Common myeloid progenitor, CD34-positive (primary cell): ENCODE data around the gene OSBPL3.
"Not testable (repeated sequence)": the region's sequence is repeated elsewhere in the genome, so short reads cannot be mapped to it uniquely, and the experiment has no call there.

ENCODE experiments used
- CTCF ChIA-PET: fragments of 350-600 bp; sonication (Branson Sonifier 250); formaldehyde crosslinking; loops from one replicate; lab custom pipeline; 2021; ENCODE audit warnings: antibody characterized with exemption; lab: Charles Lee
- POLR2A ChIA-PET: fragments of 350-600 bp; sonication (Branson Sonifier 250); formaldehyde crosslinking; loops from one replicate; lab custom pipeline; 2021; ENCODE audit warnings: antibody characterized with exemption; lab: Charles Lee
- DNase-seq, 3 donors: peaks; one replicate each; pipeline versions ENCODE4 v3.0.0 to v3.0.0-alpha.2; 2013
- H3K27ac ChIP-seq, 2 experiments: 1 replicate in 1 of 2; 2 replicates in 1 of 2; pipeline ENCODE4 v1.7.0; 2013; ENCODE audit warnings: inconsistent platforms in 2 of 2, low read length in 2 of 2, mild to moderate bottlenecking in 2 of 2, low read depth in 1 of 2, moderate library complexity in 1 of 2; ENCODE audit not compliant: severe bottlenecking in 2 of 2, insufficient read depth in 1 of 2, poor library complexity in 1 of 2
- H3K27me3 ChIP-seq, 5 experiments: replicated peaks in 2 of 5; 1 replicate in 3 of 5; 2 replicates in 2 of 5; pipeline versions ENCODE4 v1.6.1 to v1.7.0; 2013; ENCODE audit warnings: low read length in 4 of 5, mild to moderate bottlenecking in 2 of 5, moderate library complexity in 2 of 5, inconsistent platforms in 1 of 5; ENCODE audit not compliant: insufficient read depth in 5 of 5, control insufficient read depth in 4 of 5
- H3K36me3 ChIP-seq, 4 experiments: 1 replicate in 2 of 4; 2 replicates in 2 of 4; pipeline versions ENCODE4 v1.6.1 to v1.7.0; 2013; ENCODE audit warnings: low read length in 3 of 4, control low read depth in 1 of 4, mild to moderate bottlenecking in 1 of 4; ENCODE audit not compliant: control insufficient read depth in 4 of 4, insufficient read depth in 4 of 4
- H3K4me1 ChIP-seq, 4 experiments: 1 replicate in 3 of 4; 2 replicates in 1 of 4; pipeline versions ENCODE4 v1.6.1 to v1.7.1; 2013; ENCODE audit warnings: low read length in 3 of 4, mild to moderate bottlenecking in 3 of 4, control low read depth in 1 of 4, inconsistent platforms in 1 of 4, moderate library complexity in 1 of 4; ENCODE audit not compliant: control insufficient read depth in 4 of 4, insufficient read depth in 4 of 4; ENCODE audit errors: control extremely low read depth in 1 of 4
- H3K4me3 ChIP-seq, 7 experiments: 1 replicate in 4 of 7; 2 replicates in 3 of 7; pipeline versions ENCODE4 v1.5.1 to v1.7.0; 2013; ENCODE audit warnings: mild to moderate bottlenecking in 7 of 7, low read length in 6 of 7, moderate library complexity in 6 of 7, inconsistent platforms in 2 of 7, low read depth in 2 of 7, control low read depth in 1 of 7; ENCODE audit not compliant: insufficient read depth in 4 of 7, control insufficient read depth in 1 of 7; ENCODE audit errors: extremely low read depth in 1 of 7
- H3K9me3 ChIP-seq, 5 experiments: 1 replicate in 4 of 5; 2 replicates in 1 of 5; pipeline versions ENCODE4 v1.6.1 to v1.7.1; 2013; ENCODE audit warnings: low read length in 4 of 5, mild to moderate bottlenecking in 2 of 5, inconsistent platforms in 1 of 5, low read depth in 1 of 5, moderate library complexity in 1 of 5; ENCODE audit not compliant: control insufficient read depth in 4 of 5, insufficient read depth in 2 of 5; ENCODE audit errors: control extremely low read depth in 1 of 5
- WGBS: methylation state at CpG from one replicate; pipeline ENCODE4 v1.1.5; 2013; ENCODE audit not compliant: insufficient coverage; 5-methylcytosine and 5-hydroxymethylcytosine counted together

The OSBPL3 gene

DNA sequence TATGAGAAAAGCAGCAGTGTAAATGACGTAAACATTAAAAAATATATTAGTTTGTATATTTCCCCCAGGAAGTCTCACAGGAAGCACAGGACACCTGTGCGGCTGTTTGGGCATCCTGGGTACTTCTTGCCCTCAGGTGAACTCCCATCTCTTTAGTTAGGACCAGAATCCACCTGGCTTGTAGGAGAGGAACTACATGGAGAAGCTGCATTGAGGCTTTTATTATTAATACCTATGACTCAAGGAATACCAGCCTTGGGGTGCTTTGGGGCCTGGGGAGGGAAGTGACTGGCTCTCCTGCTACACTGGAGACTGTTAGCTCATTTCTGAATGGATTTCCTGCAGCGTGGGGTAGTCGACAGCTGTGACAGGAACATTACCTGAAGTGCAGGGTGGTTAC is 182.7 kb downstream of the OSBPL3 start:
- Histone ChIP-seq H3K4me3 (no peak overlapping the region), H3K27me3 (no peaks in the 10 kb centered on the region), H3K36me3 (peaks cover 3 to 19% (median 16%) of the 10 kb centered on the region in 4 experiments), H3K4me1 (peaks cover 0 to 7% (median 0%) of the 10 kb centered on the region in 4 experiments), H3K9me3 (no peaks in the 10 kb centered on the region), H3K27ac (no peak overlapping the region)
- ChIA-PET CTCF (interaction anchor here (1.6 kb wide), 1 partner anchor 15 kb away, joined by 3 read pairs; no protein-coding TSS in a partner anchor), POLR2A (no interaction called here)
- DNase-seq: no peak
- 86% methylated on average over 2 of the region's 4 CpGs for WGBS

GRCh38 chr7:24795407-24795767 is 184.6 kb downstream of the OSBPL3 start:
- Histone ChIP-seq H3K27me3 (no peaks in the 10 kb centered on the region), H3K4me3 (no peak overlapping the region), H3K27ac (peak overlapping the region in 1 of 2 experiments; percentile 66), H3K4me1 (peaks cover 0 to 7% (median 0%) of the 10 kb centered on the region in 4 experiments), H3K9me3 (no peaks in the 10 kb centered on the region), H3K36me3 (peaks cover 0 to 8% (median 3%) of the 10 kb centered on the region in 4 experiments)
- ChIA-PET CTCF (no interaction called here), POLR2A (no interaction called here)
- DNase-seq: no peak
- WGBS: 93% methylated on average over 7 of the region's 9 CpGs

DNA sequence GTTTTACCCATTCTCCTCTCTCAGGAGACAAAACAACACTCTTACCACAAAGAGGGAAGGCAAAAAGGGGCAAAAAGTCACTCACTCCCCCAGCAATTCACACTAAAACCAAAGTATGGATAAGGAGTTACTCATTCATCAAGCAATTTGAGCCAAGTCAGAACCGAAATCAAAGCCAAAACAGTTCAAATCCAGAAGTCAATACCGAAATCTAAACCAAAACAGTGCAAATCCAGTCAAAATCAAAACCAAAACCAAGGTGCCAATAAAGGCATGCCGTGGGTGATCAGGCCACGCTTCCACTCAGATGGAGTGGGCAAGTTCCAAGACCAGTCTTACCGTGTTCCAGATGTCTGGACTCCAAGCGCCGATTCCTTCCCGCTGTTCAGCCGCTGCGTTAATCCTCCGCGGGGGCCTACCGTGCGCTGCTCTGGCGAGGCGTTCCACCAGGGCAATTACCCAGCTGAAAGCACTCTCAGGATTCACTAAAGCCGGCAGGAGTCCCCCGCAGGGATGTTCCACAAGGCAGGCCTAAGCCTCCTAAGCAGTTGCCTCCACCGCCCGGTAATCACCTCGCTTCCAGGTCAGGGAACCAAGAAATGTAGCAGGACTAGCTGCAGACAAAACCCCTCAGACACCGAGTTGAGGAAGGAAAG is 185.1 kb downstream of the OSBPL3 start:
- H3K27me3 ChIP-seq, CTCF ChIA-PET, H3K36me3 ChIP-seq, POLR2A ChIA-PET, DNase-seq, H3K4me3 ChIP-seq, H3K4me1 ChIP-seq, H3K9me3 ChIP-seq: not testable (repeated sequence)
- peak overlapping the region in 1 of 2 experiments; percentile 66 for H3K27ac ChIP-seq
- 98% methylated on average over 21 of the region's 22 CpGs for WGBS

DNA sequence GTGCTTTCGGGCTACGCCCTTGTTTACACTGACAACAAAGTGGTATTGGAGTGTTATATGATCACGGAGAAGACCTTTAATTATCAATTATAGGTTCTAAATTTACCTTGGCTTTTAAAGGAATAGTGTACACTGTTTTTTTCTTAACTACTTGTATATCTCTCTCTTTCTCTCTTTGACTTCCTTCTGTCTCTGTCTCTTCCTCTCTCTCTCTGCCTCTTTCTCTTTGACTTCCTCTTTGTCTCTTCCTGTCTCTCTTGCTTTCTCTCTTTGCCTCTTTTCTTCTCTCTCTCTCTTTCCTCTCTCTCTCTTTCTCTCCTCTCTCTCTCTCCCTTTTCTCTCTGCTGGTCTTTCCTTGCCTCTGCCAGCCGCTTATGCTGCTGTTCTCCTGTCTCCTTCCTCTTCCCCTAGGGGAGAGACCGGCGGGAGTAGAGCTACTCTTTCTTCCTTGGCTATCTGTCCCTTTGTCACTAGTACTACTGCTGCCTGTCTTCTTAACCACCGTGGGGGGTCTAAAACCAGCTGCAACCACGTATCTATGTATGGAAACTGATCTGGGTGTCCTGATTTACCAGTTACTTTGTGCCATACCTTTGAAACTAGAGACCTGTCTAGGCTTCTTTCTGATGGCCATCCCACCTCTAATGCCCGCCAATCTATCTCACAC is 185.9 kb downstream of the OSBPL3 start:
- Histone ChIP-seq H3K4me1 (peaks cover 0 to 7% (median 0%) of the 10 kb centered on the region in 4 experiments), H3K4me3 (no peak overlapping the region), H3K36me3 (peaks cover 0 to 8% (median 1%) of the 10 kb centered on the region in 4 experiments), H3K27ac (peak overlapping the region in 1 of 2 experiments; percentile 66), H3K9me3 (peaks cover 0 to 5% (median 2%) of the 10 kb centered on the region in 5 experiments), H3K27me3 (no peaks in the 10 kb centered on the region)
- ChIA-PET CTCF (no interaction called here), POLR2A (no interaction called here)
- 87% methylated on average over 3 of the region's 9 CpGs for WGBS
- no peak for DNase-seq

- DNase-seq: no peak
- Histone ChIP-seq H3K36me3 (no peaks in the 10 kb centered on the region), H3K4me1 (peaks cover 0 to 9% (median 0%) of the 10 kb centered on the region in 4 experiments), H3K4me3 (no peak overlapping the region), H3K9me3 (peaks cover 0 to 9% (median 2%) of the 10 kb centered on the region in 5 experiments), H3K27me3 (no peaks in the 10 kb centered on the region), H3K27ac (no peak overlapping the region)
- ChIA-PET CTCF (interaction anchor here (1.2 to 1.4 kb wide), 3 partner anchors 17 to 25 kb away, joined by 3 read pairs; no protein-coding TSS in a partner anchor), POLR2A (no interaction called here)
- 92% methylated on average over 4 of the region's 10 CpGs for WGBS
Observed at GRCh38 chr7:24788961-24789576, 190.9 kb downstream of the OSBPL3 start.

- Histone ChIP-seq H3K9me3 (peaks cover 0 to 18% (median 8%) of the 10 kb centered on the region in 5 experiments), H3K27me3 (no peaks in the 10 kb centered on the region), H3K4me3 (no peak overlapping the region), H3K36me3 (no peaks in the 10 kb centered on the region), H3K4me1 (peaks cover 0 to 7% (median 0%) of the 10 kb centered on the region in 4 experiments), H3K27ac (no peak overlapping the region)
- DNase-seq: no peak
- CTCF ChIA-PET: interaction anchor here (1.2 kb wide), 2 partner anchors 16 to 26 kb away, joined by 3 read pairs; no protein-coding TSS in a partner anchor
- POLR2A ChIA-PET: no interaction called here
- WGBS: 98% methylated on average over 7 of the region's 9 CpGs
Observed at GRCh38 chr7:24788075-24788474, 191.9 kb downstream of the OSBPL3 start.
